IMR-90 (cell line): Measurements from ENCODE around the gene CLEC16A. TPM values are rescaled to one million over a fixed set of nuclear protein-coding genes. Genes with fewer than 3 reads are reported as not detected.

ENCODE experiments used
- ATAC-seq: fragments of 200-7000 bp; cut with Tn5 transposase; 2 replicates; pipeline ENCODE4 v1.9.1; 2020; ENCODE audit warnings: low read depth, mild to moderate bottlenecking, moderate library complexity
- BruUV-seq: library from RNA; stranded (reverse); fragments of 400-500 nt; replicated peaks from 2 replicates; lab custom pipeline; 2021; lab: Mats Ljungman, UMichigan
- CTCF ChIA-PET: fragments of 300-600 bp; formaldehyde crosslinking; extraction: SDS; loops from one replicate; lab custom pipeline; 2021; ENCODE audit warnings: antibody characterized with exemption; lab: Yijun Ruan, JAX
- POLR2A ChIA-PET: fragments of 300-600 bp; sonication (Branson Sonifier 250); formaldehyde crosslinking; loops from one replicate; lab custom pipeline; 2022; ENCODE audit warnings: antibody characterized with exemption; ENCODE audit not compliant: unreplicated experiment; lab: Charles Lee
- DNase-seq: peaks from one replicate; pipeline ENCODE4 v3.0.0; 2013
- H2AFZ ChIP-seq: replicated peaks from 2 replicates; pipeline ENCODE3; 2013; ENCODE audit warnings: low read length, mild to moderate bottlenecking; ENCODE audit not compliant: poor library complexity
- H2AK5ac ChIP-seq: 2 replicates; pipeline ENCODE4 v1.6.1; 2013; ENCODE audit warnings: low read depth, low read length, inconsistent platforms
- H2AK9ac ChIP-seq: replicated peaks from 2 replicates; pipeline ENCODE3; 2013; ENCODE audit warnings: mild to moderate bottlenecking, low read depth, low read length, moderate library complexity; ENCODE audit not compliant: poor library complexity
- H2BK120ac ChIP-seq: 2 replicates; pipeline ENCODE4 v1.6.1; 2013; ENCODE audit warnings: low read depth, low read length, inconsistent platforms
- H2BK15ac ChIP-seq: 3 replicates; pipeline ENCODE4 v1.6.1; 2013; ENCODE audit warnings: low read depth, low read length, inconsistent platforms
- H2BK20ac ChIP-seq: 2 replicates; pipeline ENCODE4 v1.6.1; 2013; ENCODE audit warnings: low read depth, mild to moderate bottlenecking, inconsistent platforms, low read length, moderate library complexity
- H2BK5ac ChIP-seq: 2 replicates; pipeline ENCODE4 v1.6.1; 2013; ENCODE audit warnings: mild to moderate bottlenecking, low read depth, low read length, inconsistent platforms; ENCODE audit not compliant: poor library complexity, severe bottlenecking
- H3K14ac ChIP-seq: replicated peaks from 2 replicates; pipeline ENCODE4 v1.6.1; 2013; ENCODE audit warnings: low read depth, low read length, inconsistent platforms
- H3K18ac ChIP-seq: 2 replicates; pipeline ENCODE4 v1.6.1; 2013; ENCODE audit warnings: low read depth, low read length, control low read depth
- H3K23ac ChIP-seq: 2 replicates; pipeline ENCODE4 v1.6.1; 2013; ENCODE audit warnings: low read depth, low read length, inconsistent platforms
- H3K27ac ChIP-seq: 2 replicates; pipeline ENCODE4 v1.5.1; 2013; ENCODE audit warnings: mild to moderate bottlenecking, control low read depth, low read length; ENCODE audit not compliant: insufficient read depth
- H3K27me3 ChIP-seq: 2 replicates; pipeline ENCODE4 v1.6.1; 2013; ENCODE audit warnings: low read length; ENCODE audit not compliant: control insufficient read depth, insufficient read depth
- H3K36me3 ChIP-seq: 2 replicates; pipeline ENCODE4 v1.6.1; 2013; ENCODE audit warnings: low read length, mixed read lengths; ENCODE audit not compliant: control insufficient read depth, insufficient read depth
- H3K4ac ChIP-seq: 2 replicates; pipeline ENCODE4 v1.6.1; 2013; ENCODE audit warnings: low read depth, low read length, inconsistent platforms
- H3K4me1 ChIP-seq: 2 replicates; pipeline ENCODE4 v1.6.1; 2013; ENCODE audit warnings: low read length, mixed read lengths; ENCODE audit not compliant: control insufficient read depth, insufficient read depth
- H3K4me2 ChIP-seq: 2 replicates; pipeline ENCODE4 v1.6.1; 2013; ENCODE audit warnings: low read depth, mild to moderate bottlenecking, control low read depth, low read length, moderate library complexity
- H3K4me3 ChIP-seq: 2 replicates; pipeline ENCODE4 v1.5.1; 2013; ENCODE audit warnings: low read depth, mild to moderate bottlenecking, control low read depth, low read length, moderate library complexity; ENCODE audit not compliant: insufficient read depth
- H3K56ac ChIP-seq: 2 replicates; pipeline ENCODE4 v1.6.1; 2013; ENCODE audit warnings: low read length, inconsistent platforms; ENCODE audit not compliant: insufficient read depth; ENCODE audit errors: extremely low read depth
- H3K79me1 ChIP-seq, 2 experiments: 2 replicates each; pipeline ENCODE4 v1.6.1; 2013; ENCODE audit warnings: low read length in 2 of 2, inconsistent platforms in 1 of 2, low read depth in 1 of 2
- H3K9ac ChIP-seq: 2 replicates; pipeline ENCODE4 v1.6.1; 2013; ENCODE audit warnings: low read depth, low read length, control low read depth
- H3K9me1 ChIP-seq: 2 replicates; pipeline ENCODE4 v1.6.1; 2013; ENCODE audit warnings: low read length, inconsistent platforms; ENCODE audit not compliant: insufficient read depth
- H3K9me3 ChIP-seq: 2 replicates; pipeline ENCODE4 v1.6.1; 2013; ENCODE audit warnings: low read length; ENCODE audit not compliant: control insufficient read depth, insufficient read depth
- H4K20me1 ChIP-seq: 2 replicates; pipeline ENCODE4 v1.6.1; 2013; ENCODE audit warnings: low read length, inconsistent platforms; ENCODE audit not compliant: insufficient read depth
- H4K5ac ChIP-seq: 2 replicates; pipeline ENCODE4 v1.6.1; 2013; ENCODE audit warnings: mild to moderate bottlenecking, low read depth, low read length, control low read depth
- H4K8ac ChIP-seq, 2 experiments: 2 replicates each; pipeline ENCODE4 v1.6.1; 2013; ENCODE audit warnings: low read depth in 2 of 2, low read length in 2 of 2, control low read depth in 1 of 2, inconsistent platforms in 1 of 2
- H4K91ac ChIP-seq: 2 replicates; pipeline ENCODE4 v1.6.1; 2013; ENCODE audit warnings: low read depth, low read length, inconsistent platforms; ENCODE audit not compliant: insufficient read depth
- RFX5 ChIP-seq: IDR thresholded peaks from 2 replicates; pipeline ENCODE4 v1.8.0; 2012; ENCODE audit warnings: low read depth, mild to moderate bottlenecking, low read length, moderate library complexity
- SMC3 ChIP-seq: fragments of 150-350 bp; IDR thresholded peaks from 2 replicates; pipeline ENCODE4 v1.6.1; 2016; ENCODE audit warnings: low read depth, mild to moderate bottlenecking, antibody characterized with exemption, low read length, moderate library complexity
- WGBS, 2 experiments: methylation state at CpG; one replicate each; pipeline versions ENCODE4 v1.1.5 to v1.1.7; 2013; ENCODE audit warnings: missing lambda C conversion rate in 2 of 2; ENCODE audit not compliant: insufficient read length in 1 of 2; ENCODE audit errors: extremely low coverage in 2 of 2; 5-methylcytosine and 5-hydroxymethylcytosine counted together
- dilution Hi-C: fragments of 300-500 bp; cut with HindIII; formaldehyde crosslinking; loops from one replicate; pipeline ENCODE4 v1.14.3; 2018; ENCODE audit warnings: low sequenced_read_pairs; ENCODE audit not compliant: unreplicated experiment
- in situ Hi-C: fragments of 300-500 bp; cut with MboI; formaldehyde crosslinking; loops from 3 replicates; pipeline ENCODE4 v1.14.3; 2019; ENCODE audit warnings: low sequenced_read_pairs, inconsistent platforms, mixed read lengths
- intact Hi-C: fragments of 100-400 bp; cut with micrococcal nuclease; formaldehyde crosslinking; loops from 2 replicates; pipeline ENCODE4 v1.10.0; 2022
- polyA plus RNA-seq, 3 experiments: library from polyadenylated mRNA; depleted of rRNA; stranded (reverse); fragments of >200 nt; gene quantifications; 2 replicates each; pipeline ENCODE4 v1.2.3, GENCODE V29; 2012; ENCODE audit warnings: low replicate concordance in 1 of 3
- total RNA-seq: library from RNA; depleted of rRNA; stranded (reverse); fragments of >200 nt; gene quantifications from 2 replicates; pipeline ENCODE4 v1.2.3, GENCODE V29; 2012
- TF ChIP-seq, protein P1 (sequence below): fragments of 150-350 bp; IDR thresholded peaks from 2 replicates; pipeline ENCODE4 v1.6.1; 2017; ENCODE audit warnings: mild to moderate bottlenecking, antibody characterized with exemption, low read length, low read depth

Gene CLEC16A
- total and polyA plus RNA-seq, 2 of the 4 experiments (the other 2 are of a cell fraction) = 15.9 to 16.5 TPM

DNA sequence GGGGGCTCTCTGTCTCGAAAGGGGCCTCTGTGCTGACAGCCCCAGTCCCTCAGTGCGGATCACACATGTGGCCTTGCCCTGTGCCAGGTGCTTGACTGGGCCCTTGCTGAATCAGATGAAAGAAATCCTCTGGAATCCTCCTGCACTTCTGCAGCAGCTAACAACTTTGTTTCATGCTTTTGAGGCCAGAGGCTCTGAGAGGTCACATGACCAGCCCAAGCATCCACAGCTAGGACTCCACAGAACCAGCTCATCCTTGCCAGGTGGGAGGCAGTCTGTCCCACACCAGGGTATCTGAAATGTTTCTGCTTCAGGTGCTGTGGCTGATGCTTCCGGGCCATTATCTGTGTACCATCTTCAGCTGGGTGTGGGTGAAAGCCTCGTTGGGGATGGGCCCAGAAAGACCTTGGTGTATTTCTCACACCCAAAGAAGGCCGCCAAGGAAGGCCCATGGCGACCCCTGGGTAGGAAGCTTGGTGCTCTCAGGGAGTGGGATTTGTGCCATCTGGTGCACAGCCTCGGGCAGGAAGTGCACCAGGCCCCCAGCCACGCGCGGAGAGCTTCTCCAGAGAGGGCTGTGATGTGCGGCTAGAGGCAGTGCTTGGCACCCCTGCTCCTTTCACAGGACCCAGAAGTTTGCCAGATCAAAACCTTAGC is 143.8 kb downstream of the CLEC16A start:
- H2AK5ac ChIP-seq = peak overlapping the region; percentile 98
- H2BK20ac ChIP-seq = peak overlapping the region; percentile 98
- H3K4me1 ChIP-seq = peaks cover 46% of the 10 kb centered on the region
- H2BK15ac ChIP-seq = peak overlapping the region; percentile 94; the same call in 2 of the 3 replicates
- TF ChIP-seq SMC3 (no peak), RFX5 (no peak)
- TF ChIP-seq, protein P1, sequence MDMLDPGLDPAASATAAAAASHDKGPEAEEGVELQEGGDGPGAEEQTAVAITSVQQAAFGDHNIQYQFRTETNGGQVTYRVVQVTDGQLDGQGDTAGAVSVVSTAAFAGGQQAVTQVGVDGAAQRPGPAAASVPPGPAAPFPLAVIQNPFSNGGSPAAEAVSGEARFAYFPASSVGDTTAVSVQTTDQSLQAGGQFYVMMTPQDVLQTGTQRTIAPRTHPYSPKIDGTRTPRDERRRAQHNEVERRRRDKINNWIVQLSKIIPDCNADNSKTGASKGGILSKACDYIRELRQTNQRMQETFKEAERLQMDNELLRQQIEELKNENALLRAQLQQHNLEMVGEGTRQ = peak; percentile 65
- peak overlapping the region; percentile 93 for H2BK5ac ChIP-seq
- intact Hi-C loops (loop anchor here (5.0 kb wide), 2 partner anchors 56 to 164 kb away; no protein-coding TSS in a partner anchor), in situ Hi-C loops (no loop called here), dilution Hi-C loops (no loop called here)
- H3K9me3 ChIP-seq = no peaks in the 10 kb centered on the region
- peak overlapping the region; percentile 35; the same call in 1 of the 2 replicates for H3K9ac ChIP-seq
- H4K20me1 ChIP-seq = 0 out of 2 replicates have a peak, but pooled peaks cover 3% of the 10 kb centered on the region
- ChIA-PET CTCF (interaction anchor here (0.6 kb wide), 1 partner anchor 19 kb away, joined by 6 read pairs; no protein-coding TSS in a partner anchor), POLR2A (no interaction called here)
- H4K8ac ChIP-seq = peak overlapping the region; percentile 64 to 92; a peak in 3 of 4 replicates
- H2AK9ac ChIP-seq = no peak overlapping the region
- H3K23ac ChIP-seq = no peak overlapping the region
- peak; percentile 57 for DNase-seq
- H3K36me3 ChIP-seq = no peaks in the 10 kb centered on the region
- no TSS peak for BruUV-seq
- no peak for ATAC-seq
- H4K5ac ChIP-seq = peak overlapping the region; percentile 62
- no peak overlapping the region for H3K56ac ChIP-seq
- H4K91ac ChIP-seq = peak overlapping the region; percentile 98
- no peak overlapping the region for H3K4me2 ChIP-seq
- peaks cover 0 to 44% of the 10 kb centered on the region in 2 experiments for H3K79me1 ChIP-seq
- H2BK120ac ChIP-seq = peak overlapping the region; percentile 98
- H3K14ac ChIP-seq = peak overlapping the region; percentile 41
- H3K9me1 ChIP-seq = peaks cover 46% of the 10 kb centered on the region
- no peak overlapping the region for H3K4me3 ChIP-seq
- peak overlapping the region; percentile 97 for H3K18ac ChIP-seq
- H2AFZ ChIP-seq = no peak overlapping the region
- H3K27me3 ChIP-seq = no peaks in the 10 kb centered on the region
- WGBS, 2 experiments = 86% methylated on average over 3 of the region's 11 CpGs; no CpG with 5 or more reads in 1 of the 2 experiments
- H3K4ac ChIP-seq = peak overlapping the region; percentile 82
- H3K27ac ChIP-seq = peak overlapping the region; percentile 65
